ENCODE results near the gene VTI1A. TPM values are rescaled to one million over a fixed set of nuclear protein-coding genes. Genes with fewer than 3 reads are reported as not detected.

The VTI1A gene
- total RNA-seq (2021; fragmentation: NEBNext Ultra II Directional; extraction: Animal tissue kit (Norgen Biotek cat#: 25700)) (18.5 and 20.0 TPM in 2 replicates), polyA plus RNA-seq (2011; rRNA removed) (6.0 and 7.8 TPM in 2 replicates), polyA minus RNA-seq (2011; rRNA and poly(A)+ RNA removed) (11.5 and 14.4 TPM in 2 replicates)
- 8.2 TPM for polyA plus RNA-seq (2011; cell fraction: cytosol; rRNA removed)
- 7.9 TPM for polyA plus RNA-seq (2011; cell fraction: nucleus; rRNA removed)
- 6.7 to 10.6 TPM (median 8.2 TPM) in 4 replicates for polyA plus RNA-seq (2012, experiment 1 of 2)
- polyA plus RNA-seq (2012, experiment 2 of 2), result 4.2 TPM
- 8.0 TPM for polyA plus RNA-seq (2013, experiment 1 of 2)
- polyA plus RNA-seq (2013, experiment 2 of 2), result 7.7 TPM
- 9.8 TPM for polyA minus RNA-seq (2011; cell fraction: cytosol; rRNA and poly(A)+ RNA removed)
- 60.3 TPM for polyA minus RNA-seq (2011; cell fraction: nucleus; rRNA and poly(A)+ RNA removed)
- long read RNA-seq, experiment 1, full-length matches to known transcripts, result 4 of 9 reads
- long read RNA-seq, experiment 1, partial matches to known transcripts, result 1 of 9 reads
- long read RNA-seq, experiment 1, other reads (novel, unspliced or antisense), result 4 of 9 reads
- long read RNA-seq, experiment 2, full-length matches to known transcripts, result 4 of 6 reads
- long read RNA-seq, experiment 2, partial matches to known transcripts, result 0 of 6 reads
- long read RNA-seq, experiment 2, other reads (novel, unspliced or antisense), result 2 of 6 reads

DNA sequence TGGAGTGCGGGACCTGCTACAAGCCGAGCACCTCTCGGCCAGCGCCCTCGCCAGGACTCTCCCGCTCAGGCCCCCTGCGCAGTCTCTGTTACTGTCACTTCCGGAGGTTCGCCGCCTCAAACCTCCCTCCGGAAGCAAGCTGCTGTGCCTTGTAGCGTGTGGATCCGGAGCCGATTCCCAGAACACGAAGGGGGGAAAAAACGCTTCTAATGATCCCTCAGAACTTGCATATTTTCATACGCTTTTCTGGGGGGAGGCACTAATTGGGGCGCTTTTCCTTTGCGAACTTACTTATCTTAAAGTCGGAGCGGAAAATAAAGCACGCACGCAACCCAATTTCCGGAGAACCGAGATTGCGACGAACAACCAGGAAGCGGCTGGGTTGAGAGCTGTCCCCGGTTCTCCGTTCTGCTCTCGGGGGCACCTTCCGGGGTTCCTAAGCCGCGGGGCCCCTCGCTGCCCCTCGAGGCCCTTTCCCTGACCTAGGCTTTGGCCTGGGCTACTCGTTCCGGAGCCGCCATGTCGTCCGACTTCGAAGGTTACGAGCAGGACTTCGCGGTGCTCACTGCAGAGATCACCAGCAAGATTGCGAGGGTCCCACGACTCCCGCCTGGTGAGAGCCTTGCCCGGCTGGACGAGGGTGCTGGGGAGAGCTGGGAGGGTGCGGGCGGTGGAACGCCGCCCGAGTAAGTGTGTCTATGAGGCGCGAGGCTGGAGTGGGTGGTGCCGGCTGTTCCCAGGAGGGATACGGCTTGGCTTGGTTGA is at the start of gene VTI1A, which contains the start of gene ZDHHC6:
Gene VTI1A, plus strand, starts transcription at position 361 of the 765 bp plus-strand sequence. Its CDS starts 159 bp downstream, at position 520.
Gene ZDHHC6, minus strand, starts transcription at position 60 of the 765 bp plus-strand sequence. CDS start 1,478 bp downstream, outside the sequence.
- WGBS, 2 experiments (ENCODE audit: extremely low coverage in 1 of 2, insufficient coverage in 1 of 2, insufficient read length in 1 of 2, insufficient replicate concordance in 2 of 2, low coverage in 1 of 2, low lambda C conversion rate in 2 of 2, missing lambda C conversion rate in 1 of 2), result 1% methylated on average over 59 of the region's 59 CpGs; no CpG with 5 or more reads in 1 of the 2 experiments
- H4K8ac ChIP-seq (ENCODE audit: extremely low read depth, insufficient read depth, low read length), result peak within 1 kb of the TSS; percentile 91
- no peak within 1 kb of the TSS for H2BK20ac ChIP-seq (ENCODE audit: low read length)
- H4K5ac ChIP-seq (ENCODE audit: insufficient read length, low read depth, low read length), result peak within 1 kb of the TSS; percentile 85
- H3K79me1 ChIP-seq (ENCODE audit: low read depth, low read length), result 0 out of 2 replicates have a peak, but pooled peaks cover 5% of the 10 kb centered on the region
- H2AFZ ChIP-seq (ENCODE audit: low read length), result peak within 1 kb of the TSS; percentile 98
- H2BK12ac ChIP-seq (ENCODE audit: low read depth, low read length), result no peak within 1 kb of the TSS
- H3K36me3 ChIP-seq (ENCODE audit: control insufficient read depth in 2 of 4, insufficient read depth in 4 of 4, low read length in 3 of 4), result peaks cover 0 to 22% (median 4%) of the 10 kb centered on the region in 4 experiments; a peak in 5 of 8 replicates
- peak within 1 kb of the TSS; percentile 68; the same call in 1 of the 2 replicates for H3K18ac ChIP-seq (ENCODE audit: extremely low read depth, low read length)
- FAIRE-seq, result no peak
- H4K20me1 ChIP-seq (replicated peaks in 1 of 2; ENCODE audit: control insufficient read depth in 1 of 2, insufficient read depth in 2 of 2, low read length in 2 of 2), result peaks cover 2% of the 10 kb centered on the region in 2 experiments
- peak within 1 kb of the TSS; percentile 85 to 91 (median 88) for H3K9ac ChIP-seq (replicated peaks in 1 of 4; ENCODE audit: extremely low read depth in 1 of 4, low read depth in 3 of 4, low read length in 3 of 4)
- no peak within 1 kb of the TSS for H3K23ac ChIP-seq (ENCODE audit: insufficient read length)
- no peak within 1 kb of the TSS for H2BK15ac ChIP-seq (ENCODE audit: low read length)
- H3K27ac ChIP-seq (ENCODE audit: low read depth, low read length), result peak within 1 kb of the TSS; percentile 94
- peaks cover 3% of the 10 kb centered on the region; the same call in 1 of the 2 replicates for H3K23me2 ChIP-seq (ENCODE audit: low read depth, low read length)
- peak within 1 kb of the TSS; percentile 1 for H3K4ac ChIP-seq (replicated peaks; ENCODE audit: insufficient read length, low read depth, low read length)
- H3K9me3 ChIP-seq (ENCODE audit: insufficient read depth in 2 of 2, low read depth in 1 of 2, low read length in 1 of 2), result no peaks in the 10 kb centered on the region
- POLR2A ChIA-PET (ENCODE audit: partially characterized antibody), result interaction anchor here (0.6 to 2.6 kb wide), 7 partner anchors 9 to 124 kb away, joined by 3 to 16 read pairs (median 5); no protein-coding TSS in a partner anchor
- H3K79me2 ChIP-seq (ENCODE audit: control insufficient read depth in 1 of 2, insufficient read depth in 2 of 2, low read length in 2 of 2), result peaks cover 0 to 56% of the 10 kb centered on the region in 2 experiments; a peak in 3 of 4 replicates
- H3K56ac ChIP-seq (replicated peaks; ENCODE audit: insufficient read length, low read depth, low read length), result no peak within 1 kb of the TSS
- H3K4me1 ChIP-seq (replicated peaks in 1 of 4; ENCODE audit: control insufficient read depth in 3 of 4, insufficient read depth in 4 of 4, low read length in 3 of 4), result no peaks in the 10 kb centered on the region; a peak in 1 of 7 replicates
- H3K14ac ChIP-seq (ENCODE audit: insufficient read length), result no peak within 1 kb of the TSS
- H2AK5ac ChIP-seq (ENCODE audit: low read depth, low read length), result no peak within 1 kb of the TSS
- H4K91ac ChIP-seq (replicated peaks; ENCODE audit: insufficient read length, low read length), result peak within 1 kb of the TSS; percentile 73
- DNase-seq (ENCODE audit: low read depth in 1 of 2, low spot score in 2 of 2), result peak; percentile 43 to 83
- CTCF ChIA-PET (ENCODE audit: partially characterized antibody), result interaction anchor here (1.0 to 2.2 kb wide), 3 partner anchors 9 to 25 kb away, joined by 5 to 6 read pairs (median 6); no protein-coding TSS in a partner anchor
- H3K4me3 ChIP-seq (ENCODE audit: extremely low read depth in 1 of 4, insufficient read depth in 2 of 4, low read depth in 3 of 4, low read length in 4 of 4), result peak within 1 kb of the TSS; percentile 85 to 99 (median 96)
- H3K4me2 ChIP-seq (ENCODE audit: insufficient read depth in 1 of 2, low read depth in 2 of 2, low read length in 2 of 2), result peak within 1 kb of the TSS; percentile 89 to 92
- peak within 1 kb of the TSS; percentile 52 for H2BK120ac ChIP-seq (replicated peaks; ENCODE audit: low read depth, low read length)
- H2BK5ac ChIP-seq (ENCODE audit: low read depth, low read length), result peak within 1 kb of the TSS; percentile 88
- H3K27me3 ChIP-seq (replicated peaks in 1 of 4; ENCODE audit: control insufficient read depth in 3 of 4, extremely low read depth in 1 of 4, insufficient read depth in 3 of 4, low read length in 3 of 4), result no peaks in the 10 kb centered on the region
- TF ChIP-seq GTF2F1 (IDR thresholded peaks at IDR 0.05; ENCODE audit: borderline replicate concordance, low read depth, low read length), result no peak
- TF ChIP-seq SP4 (IDR thresholded peaks at IDR 0.05; ENCODE audit: low read length), result peak; percentile 61; the same call in 1 of the 2 replicates
- TF ChIP-seq TAF1 (IDR thresholded peaks at IDR 0.05; ENCODE audit: low read depth, low read length), result peak; percentile 80; the same call in 1 of the 2 replicates
- no peak for TF ChIP-seq SUZ12 (IDR thresholded peaks at IDR 0.05; ENCODE audit: low read length)
- TF ChIP-seq, protein P1, sequence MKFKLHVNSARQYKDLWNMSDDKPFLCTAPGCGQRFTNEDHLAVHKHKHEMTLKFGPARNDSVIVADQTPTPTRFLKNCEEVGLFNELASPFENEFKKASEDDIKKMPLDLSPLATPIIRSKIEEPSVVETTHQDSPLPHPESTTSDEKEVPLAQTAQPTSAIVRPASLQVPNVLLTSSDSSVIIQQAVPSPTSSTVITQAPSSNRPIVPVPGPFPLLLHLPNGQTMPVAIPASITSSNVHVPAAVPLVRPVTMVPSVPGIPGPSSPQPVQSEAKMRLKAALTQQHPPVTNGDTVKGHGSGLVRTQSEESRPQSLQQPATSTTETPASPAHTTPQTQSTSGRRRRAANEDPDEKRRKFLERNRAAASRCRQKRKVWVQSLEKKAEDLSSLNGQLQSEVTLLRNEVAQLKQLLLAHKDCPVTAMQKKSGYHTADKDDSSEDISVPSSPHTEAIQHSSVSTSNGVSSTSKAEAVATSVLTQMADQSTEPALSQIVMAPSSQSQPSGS (IDR thresholded peaks at IDR 0.05; ENCODE audit: low read length), result no peak; the same call in 1 of the 2 replicates
- no peak for TF ChIP-seq JUN (IDR thresholded peaks at IDR 0.05; ENCODE audit: low read depth, low read length)
